ENCODE results near the gene ATRX.
A peak's percentile ranks its signal among the peaks of the same experiment; 100 is the strongest.

ATRX gene

DNA sequence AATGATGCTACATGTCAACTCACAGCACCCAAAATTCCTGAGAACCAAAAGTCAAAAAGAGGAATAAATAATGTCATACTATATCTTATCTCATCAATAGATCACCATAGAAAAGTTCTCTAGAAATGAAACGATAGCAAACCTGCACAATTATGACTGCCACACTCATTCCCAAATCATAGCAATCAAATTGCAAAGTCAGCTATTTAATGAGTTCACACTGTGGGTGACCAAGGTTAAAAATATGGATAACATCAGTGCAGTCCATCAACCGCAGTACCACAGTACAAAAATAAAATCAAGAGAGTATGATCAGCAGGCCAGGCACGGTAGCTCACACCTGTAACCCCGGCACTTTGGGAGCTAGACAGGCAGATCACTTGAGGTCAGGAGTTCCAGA is 62.3 kb downstream of the ATRX start:
- H3K4me3 ChIP-seq (ENCODE audit: low read depth in 1 of 2, low read length in 2 of 2): no peak overlapping the region
- DNase-seq: no peak
- no peak overlapping the region for H3K9ac ChIP-seq (ENCODE audit: low read depth, low read length)
- H4K20me1 ChIP-seq (ENCODE audit: insufficient read depth, low read length): peaks cover 10% of the 10 kb centered on the region; the same call in 1 of the 2 replicates
- peaks cover 88% of the 10 kb centered on the region for H3K79me2 ChIP-seq (ENCODE audit: insufficient read depth, low read length)
- no peak for ATAC-seq (ENCODE audit: insufficient read depth, low read depth)
- no peaks in the 10 kb centered on the region for H3K36me3 ChIP-seq (ENCODE audit: insufficient read depth, low read length)
- H3K27me3 ChIP-seq (ENCODE audit: insufficient read depth, low read length, poor library complexity): no peaks in the 10 kb centered on the region
- no peak overlapping the region for H3K27ac ChIP-seq (ENCODE audit: low read length)
- H3K4me1 ChIP-seq (ENCODE audit: insufficient read depth, low read length): no peaks in the 10 kb centered on the region
- H3K4me2 ChIP-seq (ENCODE audit: insufficient read depth, low read length): no peak overlapping the region
- H2AFZ ChIP-seq (ENCODE audit: low read depth, low read length): no peak overlapping the region
- no peaks in the 10 kb centered on the region for H3K9me3 ChIP-seq (ENCODE audit: insufficient read depth, low read length, severe bottlenecking)
- TF ChIP-seq, protein P1, sequence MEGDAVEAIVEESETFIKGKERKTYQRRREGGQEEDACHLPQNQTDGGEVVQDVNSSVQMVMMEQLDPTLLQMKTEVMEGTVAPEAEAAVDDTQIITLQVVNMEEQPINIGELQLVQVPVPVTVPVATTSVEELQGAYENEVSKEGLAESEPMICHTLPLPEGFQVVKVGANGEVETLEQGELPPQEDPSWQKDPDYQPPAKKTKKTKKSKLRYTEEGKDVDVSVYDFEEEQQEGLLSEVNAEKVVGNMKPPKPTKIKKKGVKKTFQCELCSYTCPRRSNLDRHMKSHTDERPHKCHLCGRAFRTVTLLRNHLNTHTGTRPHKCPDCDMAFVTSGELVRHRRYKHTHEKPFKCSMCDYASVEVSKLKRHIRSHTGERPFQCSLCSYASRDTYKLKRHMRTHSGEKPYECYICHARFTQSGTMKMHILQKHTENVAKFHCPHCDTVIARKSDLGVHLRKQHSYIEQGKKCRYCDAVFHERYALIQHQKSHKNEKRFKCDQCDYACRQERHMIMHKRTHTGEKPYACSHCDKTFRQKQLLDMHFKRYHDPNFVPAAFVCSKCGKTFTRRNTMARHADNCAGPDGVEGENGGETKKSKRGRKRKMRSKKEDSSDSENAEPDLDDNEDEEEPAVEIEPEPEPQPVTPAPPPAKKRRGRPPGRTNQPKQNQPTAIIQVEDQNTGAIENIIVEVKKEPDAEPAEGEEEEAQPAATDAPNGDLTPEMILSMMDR (IDR thresholded peaks at IDR 0.05; ENCODE audit: borderline replicate concordance, extremely low read depth, low read length, poor library complexity, severe bottlenecking): no peak

DNA sequence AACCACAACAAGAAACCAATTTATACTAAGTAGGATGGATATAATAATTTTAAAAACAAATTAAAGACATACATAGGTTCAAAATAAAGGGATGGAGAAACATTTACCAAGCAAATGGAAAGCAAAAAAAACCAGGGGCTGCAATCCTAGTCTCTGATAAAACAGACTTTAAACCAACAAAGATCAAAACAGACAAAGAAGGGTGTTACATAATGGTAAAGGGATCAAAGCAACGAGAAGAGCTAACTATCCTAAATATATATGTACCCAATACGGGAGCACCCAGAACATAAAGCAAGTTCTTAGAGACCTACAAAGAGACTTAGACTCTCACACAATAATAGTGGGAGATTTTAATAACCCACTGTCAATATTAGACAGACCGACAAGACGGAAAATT is 66.6 kb downstream of the ATRX start:
- Histone ChIP-seq H4K20me1 (ENCODE audit: insufficient read depth, low read length) (peaks cover 15% of the 10 kb centered on the region; the same call in 1 of the 2 replicates), H3K27ac (ENCODE audit: low read length) (no peak overlapping the region), H3K36me3 (ENCODE audit: insufficient read depth, low read length) (peaks cover 18% of the 10 kb centered on the region)

DNA sequence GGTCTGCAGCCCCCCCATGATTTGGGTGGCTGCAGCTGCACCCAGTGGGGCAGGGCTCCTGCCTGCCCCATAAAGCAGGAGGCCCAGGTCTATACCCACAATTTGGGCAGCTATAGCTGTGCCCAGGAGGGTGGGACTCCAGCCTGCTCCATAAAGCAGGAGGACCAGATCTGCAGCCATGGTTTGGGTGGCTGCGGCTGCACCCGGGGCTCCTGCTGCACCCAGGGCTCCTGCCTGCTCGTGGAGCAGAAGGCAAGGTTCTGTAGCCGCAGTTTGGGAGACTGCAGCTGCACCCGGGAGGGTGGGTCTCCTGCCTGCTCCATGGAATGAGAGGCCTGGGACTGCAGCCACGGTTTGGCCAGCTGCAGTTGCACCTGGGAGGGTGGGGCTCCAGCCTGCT is 81.1 kb downstream of the ATRX start:
- Histone ChIP-seq H3K9me3 (ENCODE audit: insufficient read depth, low read length, severe bottlenecking) (peaks cover 8% of the 10 kb centered on the region), H3K27ac (ENCODE audit: low read length) (no peak overlapping the region), H4K20me1 (ENCODE audit: insufficient read depth, low read length) (peaks cover 4% of the 10 kb centered on the region; the same call in 1 of the 2 replicates), H3K36me3 (ENCODE audit: insufficient read depth, low read length) (peaks cover 57% of the 10 kb centered on the region), H2AFZ (ENCODE audit: low read depth, low read length) (no peak overlapping the region), H3K4me3 (ENCODE audit: low read depth in 1 of 2, low read length in 2 of 2) (no peak overlapping the region), H3K79me2 (ENCODE audit: insufficient read depth, low read length) (peaks cover 81% of the 10 kb centered on the region), H3K9ac (ENCODE audit: low read depth, low read length) (no peak overlapping the region), H3K4me2 (ENCODE audit: insufficient read depth, low read length) (no peak overlapping the region), H3K27me3 (ENCODE audit: insufficient read depth, low read length, poor library complexity) (no peaks in the 10 kb centered on the region), H3K4me1 (ENCODE audit: insufficient read depth, low read length) (no peaks in the 10 kb centered on the region)
- DNase-seq (no peak), ATAC-seq (ENCODE audit: insufficient read depth, low read depth) (no peak)
- TF ChIP-seq EZH2 (IDR thresholded peaks at IDR 0.05; ENCODE audit: borderline replicate concordance, low read depth, low read length, severe bottlenecking): no peak
- TF ChIP-seq, protein P1 (IDR thresholded peaks at IDR 0.05; ENCODE audit: borderline replicate concordance, extremely low read depth, low read length, poor library complexity, severe bottlenecking): no peak

More for the DNA sequence above, 66.6 kb downstream of the ATRX start:
- Histone ChIP-seq H3K79me2 (ENCODE audit: insufficient read depth, low read length) (peaks cover 81% of the 10 kb centered on the region), H3K4me1 (ENCODE audit: insufficient read depth, low read length) (no peaks in the 10 kb centered on the region), H3K9ac (ENCODE audit: low read depth, low read length) (no peak overlapping the region), H3K9me3 (ENCODE audit: insufficient read depth, low read length, severe bottlenecking) (no peaks in the 10 kb centered on the region), H3K4me3 (ENCODE audit: low read depth in 1 of 2, low read length in 2 of 2) (no peak overlapping the region), H2AFZ (ENCODE audit: low read depth, low read length) (no peak overlapping the region), H3K27me3 (ENCODE audit: insufficient read depth, low read length, poor library complexity) (no peaks in the 10 kb centered on the region), H3K4me2 (ENCODE audit: insufficient read depth, low read length) (no peak overlapping the region)
- ATAC-seq (ENCODE audit: insufficient read depth, low read depth) (no peak), DNase-seq (no peak)
- TF ChIP-seq, protein P1 (IDR thresholded peaks at IDR 0.05; ENCODE audit: borderline replicate concordance, extremely low read depth, low read length, poor library complexity, severe bottlenecking): no peak
- TF ChIP-seq EZH2 (IDR thresholded peaks at IDR 0.05; ENCODE audit: borderline replicate concordance, low read depth, low read length, severe bottlenecking): no peak

DNA sequence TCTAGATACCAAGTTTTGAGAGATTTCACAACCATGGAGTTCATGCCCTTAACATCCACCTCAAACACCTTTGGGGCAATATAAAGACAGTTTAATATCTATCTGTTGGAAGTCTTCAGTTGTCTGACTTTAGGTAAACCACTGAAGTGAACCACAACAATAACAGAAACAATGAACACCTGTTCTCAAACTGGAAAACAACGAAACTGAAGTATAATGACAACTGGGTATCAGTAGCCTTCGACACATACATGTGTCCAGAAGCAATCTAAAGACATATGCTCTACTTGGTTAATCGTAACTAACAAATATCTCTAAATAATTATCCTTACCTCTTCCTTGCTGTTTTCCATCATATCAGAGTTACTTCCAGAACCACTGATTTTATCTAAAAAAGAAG is 87.8 kb downstream of the ATRX start:
- no peak overlapping the region for H3K27ac ChIP-seq (ENCODE audit: low read length)
- H2AFZ ChIP-seq (ENCODE audit: low read depth, low read length): no peak overlapping the region
- H3K36me3 ChIP-seq (ENCODE audit: insufficient read depth, low read length): peaks cover 51% of the 10 kb centered on the region
- ATAC-seq (ENCODE audit: insufficient read depth, low read depth) (peak; percentile 40; the same call in 2 of the 3 replicates), DNase-seq (no peak)
- H3K79me2 ChIP-seq (ENCODE audit: insufficient read depth, low read length): peaks cover 34% of the 10 kb centered on the region
- no peak overlapping the region for H3K4me2 ChIP-seq (ENCODE audit: insufficient read depth, low read length)
- TF ChIP-seq, protein P1 (IDR thresholded peaks at IDR 0.05; ENCODE audit: borderline replicate concordance, extremely low read depth, low read length, poor library complexity, severe bottlenecking): no peak
- TF ChIP-seq EZH2 (IDR thresholded peaks at IDR 0.05; ENCODE audit: borderline replicate concordance, low read depth, low read length, severe bottlenecking): no peak
- no peak overlapping the region for H3K9ac ChIP-seq (ENCODE audit: low read depth, low read length)
- no peaks in the 10 kb centered on the region for H3K9me3 ChIP-seq (ENCODE audit: insufficient read depth, low read length, severe bottlenecking)
- no peaks in the 10 kb centered on the region for H3K4me1 ChIP-seq (ENCODE audit: insufficient read depth, low read length)
- peaks cover 3% of the 10 kb centered on the region; the same call in 1 of the 2 replicates for H4K20me1 ChIP-seq (ENCODE audit: insufficient read depth, low read length)
- no peak overlapping the region for H3K4me3 ChIP-seq (ENCODE audit: low read depth in 1 of 2, low read length in 2 of 2)
- H3K27me3 ChIP-seq (ENCODE audit: insufficient read depth, low read length, poor library complexity): no peaks in the 10 kb centered on the region

Data from DND-41 (cell line).